GM23248 (cell line): Measurements from ENCODE around the gene VTI1A.

Experiments used
- EZH2 ChIP-seq: fragments of 200-600 bp; sonication (generic); IDR thresholded peaks from 2 replicates; pipeline ENCODE4 v1.6.1; 2018; ENCODE audit warnings: antibody characterized with exemption, mild to moderate bottlenecking; ENCODE audit not compliant: insufficient read depth, poor library complexity, severe bottlenecking
- EZH2phosphoT487 ChIP-seq: fragments of 200-600 bp; sonication (generic); IDR thresholded peaks from 2 replicates; pipeline ENCODE4 v1.6.1; 2018; ENCODE audit warnings: antibody characterized with exemption, moderate library complexity, mild to moderate bottlenecking, low read depth; ENCODE audit not compliant: insufficient read depth

DNA sequence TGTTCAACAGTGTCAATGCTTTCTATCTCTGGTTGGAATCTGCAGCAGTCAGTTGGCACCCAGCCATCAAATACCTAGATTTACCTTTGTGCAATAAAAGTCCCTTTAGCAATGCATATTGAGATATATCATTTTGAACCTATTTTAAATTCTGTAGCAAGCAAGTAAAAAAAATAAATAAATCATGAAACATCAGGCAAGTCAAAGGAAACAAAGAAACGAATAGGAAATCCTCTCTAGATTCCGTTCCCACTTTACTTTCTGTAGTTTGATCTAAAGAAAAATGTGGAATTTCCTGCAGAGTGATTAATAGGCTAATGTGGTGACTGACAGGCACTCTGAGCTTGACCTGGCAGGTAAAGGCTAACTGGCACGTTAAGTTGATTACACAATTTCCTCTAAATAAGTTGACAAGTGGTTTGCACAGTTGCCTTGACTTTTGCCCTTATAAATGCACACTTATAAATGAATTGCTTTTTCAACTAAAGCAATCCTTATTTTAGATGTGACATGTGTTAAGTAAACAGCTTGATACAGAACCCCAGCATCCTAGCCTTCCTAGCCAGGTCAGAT is 294.9 kb downstream of the VTI1A start:
- TF ChIP-seq EZH2phosphoT487 (no peak), EZH2 (no peak)
